OCI-M2 (cell line): ENCODE results near the gene MRTFA.
A peak's percentile ranks its signal among the peaks of the same experiment; 100 is the strongest.
"Not testable (repeated sequence)": the region's sequence is repeated elsewhere in the genome, so short reads cannot be mapped to it uniquely, and the experiment has no call there.

Experiments
- DNase-seq: peaks from one replicate; lab custom pipeline; 2025; ENCODE audit not compliant: unreplicated experiment; lab: John Stamatoyannopoulos, UW

Gene MRTFA

DNA sequence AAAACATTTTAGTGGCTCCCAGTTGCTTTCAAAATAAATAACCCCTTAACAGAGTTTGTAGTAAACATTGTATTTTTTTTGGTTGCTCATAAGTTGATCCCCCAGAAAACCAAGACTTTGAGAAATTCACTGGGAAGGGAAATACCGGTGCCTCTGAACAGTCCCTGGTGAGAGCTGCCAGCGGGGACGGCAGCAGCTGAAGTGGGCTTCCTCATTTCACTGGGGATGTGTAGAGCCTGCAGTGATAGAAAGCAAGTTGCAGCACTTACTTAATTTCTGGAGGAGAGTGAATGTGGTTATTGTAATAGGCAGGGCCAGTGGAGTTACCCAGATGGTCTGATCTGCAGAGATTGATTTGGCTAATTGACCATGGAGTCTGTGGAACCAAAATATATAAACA, 24.2 kb upstream of the MRTFA start:
- DNase-seq = no peak

GRCh38 chr22:40659166-40659565, 22.6 kb upstream of the MRTFA start:
- DNase-seq = no peak

- not testable (repeated sequence) for DNase-seq
Measured at GRCh38 chr22:40656651-40657050, 20.1 kb upstream of the MRTFA start.

- DNase-seq = not testable (repeated sequence)
Measured at GRCh38 chr22:40655941-40656340, 19.4 kb upstream of the MRTFA start.

DNA sequence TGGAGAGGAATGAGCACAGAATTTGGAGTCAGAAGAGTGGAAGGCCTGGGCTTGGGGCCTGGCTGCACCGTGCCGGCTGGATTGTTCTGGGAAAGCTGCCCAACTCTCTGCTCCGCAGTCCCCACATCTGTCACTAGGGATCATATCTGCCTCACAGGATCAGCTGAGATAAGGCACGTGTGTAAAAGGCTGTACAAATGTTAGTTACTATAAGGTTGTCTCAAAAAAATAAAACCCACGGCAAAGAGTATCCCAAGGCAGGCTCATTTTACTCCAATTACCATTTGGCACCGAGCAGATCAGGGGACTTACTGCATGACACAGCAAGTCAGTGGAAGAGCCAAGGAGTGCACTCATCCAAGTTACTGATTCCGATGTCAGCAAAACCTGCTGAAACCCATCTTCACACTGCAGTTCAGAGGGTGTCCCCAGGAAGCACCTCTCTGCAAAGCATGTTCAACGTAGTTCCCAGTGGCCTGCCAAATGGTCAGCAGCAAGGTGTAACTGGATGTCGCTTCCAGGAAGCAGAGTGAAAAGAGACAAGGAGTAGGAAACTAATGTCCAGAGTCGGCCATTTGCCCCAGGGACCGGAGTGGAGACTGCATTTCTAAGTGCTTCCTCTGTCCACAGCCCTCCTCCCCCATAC, 18.1 kb upstream of the MRTFA start:
- DNase-seq = no peak

DNA sequence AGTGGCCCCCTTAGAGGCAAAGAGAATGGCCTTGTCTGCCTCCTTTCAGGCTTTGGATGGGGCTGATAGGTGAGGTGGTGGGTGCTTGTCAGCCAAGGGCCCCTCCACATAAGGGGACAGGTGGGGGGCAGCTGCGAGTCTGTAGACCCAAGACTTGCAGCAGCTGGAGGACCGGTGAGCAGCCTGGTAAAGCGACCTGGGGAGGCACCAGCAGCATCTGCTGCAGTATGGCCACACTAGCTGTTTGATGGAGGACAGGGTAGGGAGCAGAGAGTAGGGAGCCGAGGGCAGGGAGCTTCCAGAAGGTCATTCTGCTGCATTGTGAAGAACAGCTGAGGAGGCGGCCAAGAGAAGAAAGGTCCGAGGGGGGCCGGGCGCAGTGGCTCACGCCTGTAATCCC, 16.8 kb upstream of the MRTFA start:
- no peak for DNase-seq

DNA sequence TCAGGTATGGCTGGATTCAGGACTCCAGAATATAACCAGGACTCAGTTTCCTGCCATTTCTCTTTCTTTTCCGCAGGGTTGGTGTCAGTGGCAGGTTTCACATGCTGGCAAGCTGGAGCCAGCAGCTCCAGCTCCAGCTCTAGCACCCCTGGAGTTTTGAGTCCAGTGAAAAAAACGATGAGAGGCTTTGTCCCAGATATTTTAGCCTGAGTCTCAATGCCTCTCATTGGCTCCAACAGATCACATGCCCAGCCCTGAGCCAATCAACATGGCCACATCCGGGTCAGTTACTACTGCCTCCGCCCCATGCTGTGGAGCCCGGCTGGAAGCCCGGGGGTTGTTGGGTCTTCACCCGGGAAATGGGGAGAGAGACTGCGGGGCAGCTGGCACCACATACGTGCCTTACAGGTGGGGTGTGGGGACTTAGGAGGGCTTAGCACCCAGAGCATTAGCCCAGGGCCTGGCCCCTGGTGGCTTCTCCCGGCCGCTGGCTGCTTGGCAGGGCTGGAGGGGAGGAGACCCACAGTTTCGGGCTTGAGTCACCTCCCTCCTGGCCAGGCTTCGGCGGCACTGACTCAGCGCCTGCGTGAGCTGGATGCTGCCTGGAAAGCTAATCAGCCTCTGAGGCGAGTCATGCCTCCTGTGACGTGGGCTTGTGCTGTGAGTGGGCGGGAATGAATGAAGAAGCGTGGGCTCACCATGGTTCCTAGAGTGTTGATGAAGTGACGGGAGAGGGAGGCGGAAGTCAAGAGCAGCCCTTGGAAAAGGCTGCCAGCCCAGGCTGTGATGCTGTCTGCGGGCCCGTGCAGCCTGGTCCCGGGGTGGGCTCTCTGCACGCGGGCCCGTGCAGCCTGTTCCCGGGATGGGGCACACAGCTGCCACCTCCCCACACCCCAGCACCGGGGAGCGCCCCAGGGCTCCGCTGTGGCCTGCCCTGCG, 15.3 kb upstream of the MRTFA start:
- DNase-seq = peak; percentile 92

DNA sequence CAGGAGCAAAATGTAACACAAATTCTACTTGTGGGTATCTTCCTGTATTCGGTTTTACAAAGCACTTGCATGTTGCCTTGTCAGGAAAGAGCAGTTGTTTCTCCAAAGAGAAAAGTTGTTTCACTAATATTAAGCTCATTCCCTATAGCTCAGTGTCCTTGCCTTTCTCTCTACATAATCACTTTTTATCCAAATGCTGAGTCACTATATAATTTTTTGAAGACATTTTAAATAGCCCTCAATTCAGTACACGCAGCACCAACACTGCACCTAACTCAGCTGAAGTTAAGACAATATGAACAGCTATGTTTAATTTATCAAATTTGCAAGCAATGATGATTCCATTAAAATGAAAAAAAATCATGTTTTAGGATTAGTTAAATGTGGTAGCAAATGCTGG, 14.5 kb upstream of the MRTFA start:
- DNase-seq = no peak

DNA sequence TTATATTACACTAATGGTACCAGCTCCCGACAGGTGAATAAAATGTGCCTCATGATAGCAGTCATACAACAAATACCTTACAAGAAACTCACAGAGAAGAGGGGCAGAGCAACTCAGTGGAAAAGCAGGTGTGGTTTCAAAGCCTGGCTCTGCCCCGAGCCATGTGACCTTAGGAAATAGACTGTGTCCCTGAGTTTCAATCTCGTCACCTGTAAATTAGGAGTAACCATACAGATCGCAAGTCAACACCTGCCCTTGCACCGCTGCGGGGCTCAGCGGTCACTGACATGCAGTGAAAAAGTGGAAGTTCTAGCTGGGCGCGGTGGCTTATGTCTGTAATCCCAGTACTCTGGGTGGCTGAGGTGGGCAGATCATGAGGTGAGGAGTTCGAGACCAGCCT, 11.9 kb upstream of the MRTFA start:
- DNase-seq = no peak

DNA sequence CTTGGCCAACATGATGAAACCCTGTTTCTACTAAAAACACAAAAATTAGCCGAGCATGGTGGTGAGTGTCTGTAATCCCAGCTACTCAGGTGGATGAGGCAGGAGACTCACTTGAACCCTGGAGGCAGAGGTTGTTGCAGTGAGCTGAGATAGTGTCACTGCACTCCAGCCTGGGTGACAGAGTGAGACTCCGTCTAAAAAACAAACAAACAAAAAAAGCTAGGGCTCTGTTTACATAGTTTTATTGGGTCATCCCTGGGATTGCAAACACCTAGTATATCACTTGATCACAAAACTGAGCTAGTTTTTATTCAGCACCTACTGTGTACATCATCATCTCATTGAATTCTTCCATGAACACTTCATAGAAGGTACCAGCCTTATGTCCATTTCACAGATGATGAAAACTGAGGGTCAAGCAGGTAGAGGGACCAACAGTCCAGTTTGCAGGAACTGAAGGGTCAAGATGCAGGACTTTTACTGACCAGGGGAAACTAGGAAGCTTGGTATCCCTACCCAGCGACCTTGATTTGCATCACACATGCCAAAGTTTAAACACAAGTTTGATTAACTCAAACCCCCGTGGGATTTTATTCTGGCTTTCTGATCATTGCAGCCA, 9.2 kb upstream of the MRTFA start:
- no peak for DNase-seq

- no peak for DNase-seq
Measured at GRCh38 chr22:40642316-40642715, 5.8 kb upstream of the MRTFA start.

- DNase-seq = no peak
Measured at GRCh38 chr22:40641269-40641668, 4.8 kb upstream of the MRTFA start.

DNA sequence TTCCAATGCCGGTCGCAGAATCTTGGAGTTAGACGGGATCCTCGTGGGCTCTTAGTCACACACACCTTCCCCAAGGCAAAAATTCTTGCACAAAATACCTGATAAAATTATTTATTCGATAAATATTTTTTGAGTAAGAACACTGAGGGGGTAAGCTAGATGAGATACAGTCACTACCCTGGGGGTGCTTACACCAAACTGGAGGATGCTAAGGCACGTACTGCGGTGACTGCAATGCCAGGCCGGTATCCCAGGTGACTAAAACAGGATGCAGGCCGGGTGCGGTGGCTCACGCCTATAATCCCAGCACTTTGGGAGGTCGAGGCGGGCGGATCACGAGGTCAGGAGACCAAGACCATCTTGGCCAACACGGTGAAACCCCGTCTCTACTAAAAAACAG, 1.7 kb upstream of the MRTFA start:
- no peak for DNase-seq

DNA sequence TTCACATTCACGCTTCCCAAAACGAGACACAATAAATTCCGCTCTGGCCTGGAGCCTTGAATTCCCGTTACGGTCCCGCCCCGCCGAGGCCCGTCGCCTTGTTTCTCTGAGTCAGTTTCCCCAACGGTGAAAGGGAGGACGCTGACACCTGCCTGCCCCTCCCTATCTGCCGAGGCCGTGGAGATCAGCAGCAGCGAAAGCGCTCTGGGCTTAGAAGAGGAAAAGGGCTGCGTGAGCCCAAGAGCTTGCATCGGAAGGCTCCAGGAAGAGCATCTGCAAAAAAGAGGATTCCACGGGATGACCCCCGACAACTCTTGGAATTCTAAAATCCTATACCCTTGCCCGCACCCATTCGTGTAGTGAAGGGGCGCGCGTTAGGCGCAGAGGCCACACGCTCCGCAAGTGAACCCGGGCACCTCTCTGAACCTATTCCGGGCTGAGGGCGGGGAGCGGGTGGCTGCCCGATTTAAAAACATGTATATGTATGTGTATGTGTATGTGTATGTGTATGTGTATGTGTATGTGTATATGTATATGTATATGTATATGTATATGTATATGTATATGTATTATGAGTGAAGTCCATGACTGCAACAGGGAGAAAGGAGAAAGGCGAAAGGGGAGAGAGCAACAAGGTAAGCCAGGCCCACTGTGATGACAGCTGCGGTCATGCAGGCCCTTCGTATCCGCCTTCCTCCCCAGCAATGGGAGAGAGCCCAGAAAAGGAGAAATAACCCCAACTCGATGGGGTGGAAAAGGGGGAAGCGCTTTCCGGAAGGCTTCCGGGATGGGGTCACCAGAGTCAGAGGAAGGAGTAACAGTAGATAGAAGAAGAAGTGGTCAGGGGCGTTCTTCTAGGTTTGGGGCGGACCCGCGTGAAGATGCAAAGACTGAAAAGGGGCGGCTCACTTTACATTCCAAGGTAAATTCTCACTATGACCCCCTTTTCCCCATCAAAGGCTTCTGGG, 948 bp upstream of the MRTFA start:
- no peak for DNase-seq

DNA sequence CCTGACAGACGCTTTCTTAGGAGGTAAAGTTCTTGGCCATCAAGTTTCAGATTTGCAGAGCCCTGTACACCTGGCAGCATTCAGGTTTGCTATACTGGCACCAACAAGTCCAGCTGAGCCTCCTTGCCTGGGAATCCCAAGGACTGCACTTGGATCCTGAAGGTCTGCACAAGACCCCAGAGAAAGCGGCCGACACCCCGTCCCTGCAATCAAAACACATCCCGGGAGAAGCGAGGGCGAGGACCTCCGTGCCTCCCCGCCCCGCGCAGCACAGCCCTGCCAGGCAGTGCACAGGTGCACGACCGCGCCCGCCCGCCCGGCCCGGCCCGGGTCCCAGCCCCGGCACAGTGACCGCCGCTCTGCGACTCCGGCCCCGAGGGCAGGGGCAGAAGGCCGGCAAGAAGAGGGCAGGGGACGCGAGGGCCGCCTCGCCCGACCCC, 559 bp downstream of the MRTFA start:
- DNase-seq = no peak

DNA sequence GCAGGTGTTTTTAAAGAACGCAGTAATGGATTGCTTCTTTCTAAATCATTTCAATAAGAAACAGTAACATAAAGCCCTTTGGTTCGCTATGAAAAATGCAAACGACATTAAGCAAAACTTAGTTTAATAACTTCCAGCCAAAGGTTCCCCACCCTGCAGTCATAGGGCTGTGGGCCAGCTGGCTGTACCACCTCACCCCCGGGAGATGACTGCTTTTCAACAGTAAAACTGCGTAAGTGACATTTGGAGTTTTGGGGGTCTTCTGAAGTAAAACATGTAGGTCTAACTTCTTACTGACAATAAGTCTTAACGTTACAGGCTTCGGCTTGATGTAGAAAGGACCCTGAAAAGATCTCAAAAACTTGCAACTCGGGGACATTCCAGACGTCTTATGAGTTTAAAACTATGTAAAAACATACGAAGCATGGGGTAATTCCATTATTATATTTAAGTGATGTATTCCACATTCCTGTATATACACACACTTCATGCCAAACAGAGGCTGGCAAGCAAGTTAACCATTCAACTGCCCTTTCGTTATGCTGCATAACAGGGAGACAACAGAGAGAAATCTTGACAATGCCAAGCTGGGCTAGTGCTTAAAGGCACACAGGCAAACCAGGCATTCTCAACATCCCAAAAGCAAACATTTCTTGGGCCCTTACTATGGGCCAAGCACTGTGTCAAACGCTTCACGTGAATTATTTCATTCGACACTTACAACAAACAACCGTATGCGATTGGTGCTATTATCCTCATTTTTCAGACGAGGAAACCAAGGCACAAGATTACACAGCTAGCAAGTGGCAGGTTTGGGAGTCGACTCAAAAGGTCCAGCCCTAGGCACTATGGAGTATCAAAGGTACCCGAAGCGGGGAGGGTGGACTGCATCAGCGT, 1.2 kb downstream of the MRTFA start:
- no peak for DNase-seq

- DNase-seq = no peak
Measured at GRCh38 chr22:40634119-40634903, 2.2 kb downstream of the MRTFA start.

- DNase-seq = no peak
Measured at GRCh38 chr22:40633036-40633435, 3.5 kb downstream of the MRTFA start.

DNA sequence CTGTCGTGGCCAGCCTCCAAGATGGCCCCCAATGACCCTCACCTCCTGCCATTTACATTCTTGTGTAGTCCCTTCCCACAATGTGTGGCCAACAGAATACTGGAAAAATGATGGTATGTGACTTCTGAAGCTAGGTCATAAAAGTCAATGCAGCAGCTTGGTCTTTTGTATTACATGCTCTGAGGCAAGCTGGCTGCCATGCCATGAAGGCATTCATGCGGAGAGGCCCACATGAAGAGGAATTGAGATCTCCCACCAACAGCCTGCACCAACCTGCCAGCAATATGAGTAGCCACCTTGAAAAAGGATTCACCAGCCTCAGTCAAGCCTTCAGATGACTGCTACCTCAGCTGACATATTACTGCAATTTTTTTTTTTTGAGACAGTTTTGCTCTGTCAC, 4.6 kb downstream of the MRTFA start:
- no peak for DNase-seq
